Measurements from ENCODE around the gene INPP4A.

DNA sequence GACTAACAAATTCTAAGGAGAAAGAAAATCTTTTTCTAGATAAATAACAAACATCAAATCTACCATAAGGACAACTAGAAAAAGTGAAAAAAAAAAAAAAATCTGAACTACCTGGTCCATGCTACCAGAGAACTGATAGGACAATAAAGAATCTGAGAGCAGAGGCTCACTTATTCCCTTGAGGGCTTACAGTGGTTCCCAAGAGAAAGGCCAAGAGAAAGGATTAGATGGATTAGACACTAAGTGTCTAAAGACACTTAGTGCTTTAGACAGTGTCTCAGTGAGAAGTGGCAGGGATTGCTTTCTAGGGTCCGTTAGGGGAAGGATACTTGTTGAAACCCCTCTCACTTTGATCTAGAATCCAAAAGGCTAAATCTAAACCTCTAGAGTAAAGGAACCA is 85.5 kb downstream of the INPP4A start:
- TF ChIP-seq, protein P1, sequence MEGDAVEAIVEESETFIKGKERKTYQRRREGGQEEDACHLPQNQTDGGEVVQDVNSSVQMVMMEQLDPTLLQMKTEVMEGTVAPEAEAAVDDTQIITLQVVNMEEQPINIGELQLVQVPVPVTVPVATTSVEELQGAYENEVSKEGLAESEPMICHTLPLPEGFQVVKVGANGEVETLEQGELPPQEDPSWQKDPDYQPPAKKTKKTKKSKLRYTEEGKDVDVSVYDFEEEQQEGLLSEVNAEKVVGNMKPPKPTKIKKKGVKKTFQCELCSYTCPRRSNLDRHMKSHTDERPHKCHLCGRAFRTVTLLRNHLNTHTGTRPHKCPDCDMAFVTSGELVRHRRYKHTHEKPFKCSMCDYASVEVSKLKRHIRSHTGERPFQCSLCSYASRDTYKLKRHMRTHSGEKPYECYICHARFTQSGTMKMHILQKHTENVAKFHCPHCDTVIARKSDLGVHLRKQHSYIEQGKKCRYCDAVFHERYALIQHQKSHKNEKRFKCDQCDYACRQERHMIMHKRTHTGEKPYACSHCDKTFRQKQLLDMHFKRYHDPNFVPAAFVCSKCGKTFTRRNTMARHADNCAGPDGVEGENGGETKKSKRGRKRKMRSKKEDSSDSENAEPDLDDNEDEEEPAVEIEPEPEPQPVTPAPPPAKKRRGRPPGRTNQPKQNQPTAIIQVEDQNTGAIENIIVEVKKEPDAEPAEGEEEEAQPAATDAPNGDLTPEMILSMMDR (IDR thresholded peaks at IDR 0.05; ENCODE audit: poor library complexity) = no peak
- TF ChIP-seq EZH2 (IDR thresholded peaks at IDR 0.05; ENCODE audit: borderline replicate concordance) = no peak

Measured in hepatocyte (in vitro differentiated cells).